HepG2 (cell line): Measurements from ENCODE around the gene ARL10. TPM values are rescaled to one million over a fixed set of nuclear protein-coding genes. Genes with fewer than 3 reads are reported as not detected.

Source experiments
- CREM ChIP-seq, 2 experiments: sonication (generic) in 1 of 2; formaldehyde crosslinking in 1 of 2; IDR thresholded peaks; 2 replicates each; pipeline versions ENCODE4 v1.4.0 to v1.6.1; 2016 to 2020; ENCODE audit warnings: antibody characterized with exemption in 1 of 2, mild to moderate bottlenecking in 1 of 2, missing genetic modification reagents in 1 of 2
- DR1 ChIP-seq: sonication (generic); formaldehyde crosslinking; IDR thresholded peaks from 2 replicates; pipeline ENCODE4 v1.8.0; 2021; ENCODE audit warnings: mild to moderate bottlenecking, missing genetic modification reagents, inconsistent platforms
- DZIP1 ChIP-seq: sonication (generic); formaldehyde crosslinking; IDR thresholded peaks from 2 replicates; pipeline ENCODE4 v1.5.0; 2020; ENCODE audit warnings: mild to moderate bottlenecking, missing genetic modification reagents
- HNF1A ChIP-seq, 2 experiments: sonication (generic) in 1 of 2; formaldehyde crosslinking in 1 of 2; IDR thresholded peaks; 2 replicates each; pipeline versions ENCODE4 v1.4.0 to v1.6.1; 2016 to 2020; ENCODE audit warnings: borderline replicate concordance in 1 of 2, low read depth in 1 of 2, mild to moderate bottlenecking in 1 of 2, missing genetic modification reagents in 1 of 2
- MTF2 ChIP-seq: sonication (generic); formaldehyde crosslinking; IDR thresholded peaks from 2 replicates; pipeline ENCODE4 v1.5.0; 2020; ENCODE audit warnings: missing genetic modification reagents, borderline replicate concordance
- NCOA2 ChIP-seq: sonication (generic); formaldehyde crosslinking; IDR thresholded peaks from 2 replicates; pipeline ENCODE4 v1.8.0; 2022; ENCODE audit warnings: inconsistent platforms
- RFX5 ChIP-seq: IDR thresholded peaks from 2 replicates; pipeline ENCODE4 v1.6.1; 2011; ENCODE audit warnings: low read depth, low read length, improper control_type of control experiment
- SP4 ChIP-seq: sonication (generic); formaldehyde crosslinking; IDR thresholded peaks from 2 replicates; pipeline ENCODE4 v1.8.1; 2023; ENCODE audit warnings: mild to moderate bottlenecking, missing genetic modification reagents
- TCF7L2 ChIP-seq: IDR thresholded peaks from 2 replicates; pipeline ENCODE4 v1.6.1; 2011; ENCODE audit warnings: mild to moderate bottlenecking, low read depth, low read length, moderate library complexity
- U2AF1 ChIP-seq: fragments of 200-400 bp; formaldehyde crosslinking; optimal IDR thresholded peaks from 2 replicates; pipeline ENCODE3; 2017; ENCODE audit warnings: mild to moderate bottlenecking, low read depth, low read length
- ZKSCAN5 ChIP-seq: sonication (generic); formaldehyde crosslinking; IDR thresholded peaks from 2 replicates; pipeline ENCODE4 v1.5.1; 2020; ENCODE audit warnings: mild to moderate bottlenecking, missing genetic modification reagents
- ZNF329 ChIP-seq: sonication (generic); formaldehyde crosslinking; IDR thresholded peaks from 2 replicates; pipeline ENCODE4 v1.9.0; 2021; ENCODE audit warnings: low read depth, mild to moderate bottlenecking, missing genetic modification reagents
- ZNF33A ChIP-seq: sonication (generic); formaldehyde crosslinking; IDR thresholded peaks from 2 replicates; pipeline ENCODE4 v1.5.1; 2020; ENCODE audit warnings: missing genetic modification reagents, mild to moderate bottlenecking, moderate library complexity, borderline replicate concordance
- ZNF550 ChIP-seq: sonication (generic); formaldehyde crosslinking; IDR thresholded peaks from 2 replicates; pipeline ENCODE4 v1.4.0; 2020; ENCODE audit warnings: mild to moderate bottlenecking, missing genetic modification reagents, borderline replicate concordance
- ZNF580 ChIP-seq: IDR thresholded peaks from 2 replicates; pipeline ENCODE4 v1.6.1; 2016; ENCODE audit warnings: low read depth, borderline replicate concordance
- ZNF639 ChIP-seq: conservative IDR thresholded peaks from 2 replicates; pipeline ENCODE4 v1.6.1; 2018; ENCODE audit warnings: missing genetic modification reagents
- polyA plus RNA-seq, 8 experiments: library from polyadenylated mRNA; depleted of rRNA in 3 of 8; stranded (reverse) in 7 of 8; unstranded in 1 of 8; fragments of >200 nt; fragmentation: Illumina TruSeq in 4 of 8; extraction: Trizol in 4 of 8; gene quantifications; 2 replicates each; pipeline versions ENCODE4 v1.2.1 to v1.2.3, GENCODE V29; 2011 to 2016; ENCODE audit warnings: low read depth in 4 of 8, missing spikeins in 1 of 8, mixed read lengths in 1 of 8; ENCODE audit not compliant: insufficient read depth in 1 of 8
- total RNA-seq, 5 experiments: library from RNA; depleted of rRNA; stranded (reverse); fragments of >200 nt; fragmentation: Illumina TruSeq; extraction: Trizol; gene quantifications; 2 replicates each; pipeline ENCODE4 v1.2.3, GENCODE V29; 2016; ENCODE audit warnings: low read depth in 1 of 5

The ARL10 gene
- total and polyA plus RNA-seq, 2 of the 13 experiments (the other 11 are each of a cell fraction or from before 2014, with no cell fraction given), result 0.18 to 0.50 TPM

- peak; percentile 79 for TF ChIP-seq ZNF639 (CRISPR knock-in tag)
- peak; percentile 95 for TF ChIP-seq CREM (IDR thresholded peaks at IDR 0.05)
- TF ChIP-seq CREM (CRISPR knock-in tag; IDR thresholded peaks at IDR 0.05), result no peak
- no peak for TF ChIP-seq U2AF1
- peak; percentile 78 for TF ChIP-seq ZNF329 (CRISPR knock-in tag)
- peak; percentile 88; the same call in 1 of the 2 replicates for TF ChIP-seq DZIP1 (CRISPR knock-in tag)
- no peak for TF ChIP-seq NCOA2 (CRISPR knock-in tag)
- peak; percentile 78; the same call in 1 of the 2 replicates for TF ChIP-seq ZNF580
- TF ChIP-seq MTF2 (CRISPR knock-in tag), result peak; percentile 72; the same call in 1 of the 2 replicates
- no peak for TF ChIP-seq ZNF550 (CRISPR knock-in tag)
- TF ChIP-seq HNF1A (IDR thresholded peaks at IDR 0.05; ENCODE audit: low read depth), result no peak
- TF ChIP-seq HNF1A (CRISPR knock-in tag; IDR thresholded peaks at IDR 0.05; ENCODE audit: borderline replicate concordance), result peak; percentile 82
- TF ChIP-seq DR1 (CRISPR knock-in tag), result peak; percentile 66; the same call in 1 of the 2 replicates
- no peak for TF ChIP-seq RFX5
- no peak for TF ChIP-seq ZNF33A
- peak; percentile 69 for TF ChIP-seq SP4
- no peak for TF ChIP-seq TCF7L2
- no peak for TF ChIP-seq ZKSCAN5 (CRISPR knock-in tag)
These were observed 23.3 kb downstream of the ARL10 start, which contains the start of the genes HIGD2A and NOP16 (continued) for GRCh38 chr5:176388444-176389134.
